GM12864 (cell line): Measurements from ENCODE around the gene TM4SF1.

Experiments
- DNase-seq: peaks from one replicate; pipeline ENCODE4 v3.0.0-alpha.2; 2011; ENCODE audit warnings: low read depth
- H3K4me3 ChIP-seq: 2 replicates; pipeline ENCODE4 v1.5.1; 2011; ENCODE audit warnings: mild to moderate bottlenecking, low read depth, low read length, control low read depth
- CTCF ChIP-seq: IDR thresholded peaks from 2 replicates; pipeline ENCODE4 v1.5.1; 2011; ENCODE audit warnings: low read depth, mild to moderate bottlenecking, moderate library complexity, low read length, control low read depth, inconsistent platforms; ENCODE audit errors: missing control alignments

TM4SF1 gene

GRCh38 chr3:149375501-149376196, 1.8 kb downstream of the TM4SF1 start:
- DNase-seq = no peak
- TF ChIP-seq CTCF = no peak
- H3K4me3 ChIP-seq = no peak overlapping the region

- TF ChIP-seq CTCF = no peak
- H3K4me3 ChIP-seq = no peak overlapping the region
- DNase-seq = no peak
Measured at GRCh38 chr3:149374793-149375500, 2.5 kb downstream of the TM4SF1 start.

GRCh38 chr3:149374391-149374790, 3.1 kb downstream of the TM4SF1 start:
- no peak for TF ChIP-seq CTCF
- H3K4me3 ChIP-seq = no peak overlapping the region
- no peak for DNase-seq

- TF ChIP-seq CTCF = no peak
- no peak overlapping the region for H3K4me3 ChIP-seq
- DNase-seq = no peak
Measured at GRCh38 chr3:149373235-149374125, 4.0 kb downstream of the TM4SF1 start.

GRCh38 chr3:149371723-149372114, 5.7 kb downstream of the TM4SF1 start:
- TF ChIP-seq CTCF = no peak
- no peak for DNase-seq
- H3K4me3 ChIP-seq = no peak overlapping the region

- no peak for DNase-seq
- no peak for TF ChIP-seq CTCF
- H3K4me3 ChIP-seq = no peak overlapping the region
Measured at GRCh38 chr3:149371001-149371722, 6.3 kb downstream of the TM4SF1 start.
